GM20000 (cell line): ENCODE measurements around the gene GFOD2.

Source experiments
- DNase-seq: peaks from one replicate; pipeline ENCODE4 v3.0.0; 2012; ENCODE audit warnings: low spot score
- CTCF ChIP-seq: IDR thresholded peaks from 2 replicates; pipeline ENCODE4 v1.5.1; 2012; ENCODE audit warnings: mild to moderate bottlenecking, control low read depth; ENCODE audit errors: extremely low read depth, missing control alignments

GFOD2 gene

DNA sequence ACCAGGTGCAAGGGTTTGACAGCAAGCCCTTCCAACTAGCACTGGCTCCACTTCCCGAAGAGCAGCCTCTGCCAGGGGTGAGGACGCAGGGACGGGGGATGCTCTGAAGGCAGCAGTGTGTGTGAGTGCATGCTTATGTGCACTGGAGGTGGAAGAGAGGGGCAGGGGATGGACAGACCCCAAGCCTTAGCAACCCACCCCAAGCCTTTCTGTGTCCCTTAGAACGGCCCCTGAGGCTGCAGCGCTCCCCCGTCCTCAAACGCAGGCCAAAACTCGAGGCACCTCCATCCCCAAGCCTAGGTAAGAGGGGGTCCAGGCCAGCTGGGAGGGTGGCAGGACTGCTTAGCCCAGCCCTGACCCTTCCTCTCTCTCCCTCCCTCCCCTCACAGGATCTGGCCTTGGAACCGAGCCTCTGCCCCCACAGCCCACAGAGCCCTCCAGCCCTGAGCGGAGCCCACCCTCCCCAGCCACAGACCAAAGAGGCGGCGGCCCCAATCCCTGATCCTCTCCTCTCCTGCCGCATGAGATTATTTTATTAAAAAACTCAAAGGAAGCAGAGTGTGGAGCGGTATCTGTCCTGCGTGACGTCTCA is 62.0 kb downstream of the GFOD2 start:
- no peak for DNase-seq
- no peak for TF ChIP-seq CTCF

DNA sequence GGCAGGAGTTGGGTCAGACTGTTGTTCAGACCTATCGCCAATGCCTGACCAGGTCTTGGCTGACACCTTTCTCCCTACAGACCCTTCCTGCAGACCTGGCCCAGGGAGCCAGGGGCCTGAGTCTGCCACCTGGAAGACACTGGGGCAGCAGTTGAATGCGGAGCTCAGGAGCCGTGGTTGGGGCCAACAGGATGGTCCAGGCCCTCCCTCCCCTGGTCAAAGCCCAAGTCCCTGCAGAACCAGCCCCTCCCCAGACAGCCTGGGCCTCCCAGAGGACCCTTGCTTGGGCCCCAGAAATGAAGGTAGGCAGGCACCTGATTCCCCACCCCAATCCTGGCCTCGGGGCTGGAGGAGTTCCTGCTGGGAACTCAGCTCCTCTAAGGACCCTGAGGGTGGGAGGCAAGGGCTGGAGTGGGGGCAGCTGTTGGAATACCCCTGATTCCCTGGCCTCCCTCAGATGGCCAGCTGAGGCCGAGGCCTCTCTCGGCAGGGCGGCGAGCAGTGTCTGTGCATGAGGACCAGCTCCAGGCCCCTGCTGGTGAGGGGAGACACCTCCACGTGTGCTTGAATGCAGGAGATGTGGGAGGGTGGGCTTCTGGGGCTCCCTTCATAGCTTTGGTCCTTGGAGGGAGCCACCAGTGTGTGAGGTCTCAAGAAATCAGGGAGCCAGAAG is 62.6 kb downstream of the GFOD2 start:
- no peak for TF ChIP-seq CTCF

GRCh38 chr16:67655363-67655762 is 63.8 kb downstream of the GFOD2 start:
- TF ChIP-seq CTCF = no peak
- DNase-seq = no peak

More for the DNA sequence above, 62.6 kb downstream of the GFOD2 start:
- DNase-seq = no peak

DNA sequence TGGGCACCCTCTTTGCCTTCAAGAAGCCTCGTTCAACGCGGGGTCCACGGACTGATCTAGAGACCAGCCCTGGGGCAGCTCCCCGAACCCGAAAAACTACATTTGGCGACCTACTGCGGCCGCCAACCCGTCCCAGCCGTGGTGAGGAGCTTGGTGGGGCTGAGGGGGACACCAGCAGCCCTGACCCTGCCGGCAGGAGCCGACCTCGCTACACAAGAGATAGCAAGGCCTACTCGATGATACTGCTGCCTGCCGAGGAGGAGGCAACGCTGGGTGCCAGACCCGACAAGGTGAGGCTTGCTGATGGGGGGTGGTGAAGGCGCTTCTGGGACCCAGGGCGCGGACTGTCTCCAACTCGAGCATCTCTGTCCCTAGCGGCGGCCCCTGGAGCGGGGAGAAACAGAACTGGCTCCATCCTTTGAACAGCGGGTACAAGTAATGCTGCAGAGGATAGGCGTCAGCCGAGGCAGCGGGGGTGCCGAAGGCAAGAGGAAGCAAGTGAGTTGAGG is 64.7 kb downstream of the GFOD2 start:
- no peak for TF ChIP-seq CTCF
- no peak for DNase-seq

DNA sequence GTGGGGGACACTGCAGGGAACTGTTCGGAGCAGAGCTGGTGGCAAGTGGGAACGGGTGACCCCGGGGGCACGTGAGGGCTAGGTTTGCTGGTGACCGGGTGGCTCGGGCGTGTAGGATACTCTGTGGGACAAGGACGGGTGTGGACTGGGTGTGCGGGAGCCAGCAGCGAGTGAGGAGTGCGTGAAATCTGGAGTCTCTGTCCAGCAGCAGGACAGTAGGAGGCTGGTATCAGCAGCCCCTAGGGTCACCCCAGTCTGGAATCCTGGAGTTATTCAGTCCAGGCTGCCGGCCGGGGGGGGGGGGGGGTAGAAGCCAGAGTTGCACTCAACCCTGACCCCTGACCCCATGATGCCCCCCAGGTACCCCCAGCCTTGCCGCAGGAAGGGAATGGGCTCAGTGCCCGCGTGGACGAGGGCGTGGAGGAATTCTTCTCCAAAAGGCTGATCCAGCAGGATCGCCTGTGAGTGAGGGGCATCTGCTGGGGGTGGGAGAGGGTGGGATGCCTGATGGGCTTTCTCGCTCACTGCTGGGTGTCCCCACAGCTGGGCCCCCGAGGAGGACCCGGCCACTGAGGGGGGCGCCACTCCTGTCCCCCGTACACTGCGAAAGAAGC is 65.2 kb downstream of the GFOD2 start:
- peak; percentile 53 for DNase-seq
- TF ChIP-seq CTCF = no peak

DNA sequence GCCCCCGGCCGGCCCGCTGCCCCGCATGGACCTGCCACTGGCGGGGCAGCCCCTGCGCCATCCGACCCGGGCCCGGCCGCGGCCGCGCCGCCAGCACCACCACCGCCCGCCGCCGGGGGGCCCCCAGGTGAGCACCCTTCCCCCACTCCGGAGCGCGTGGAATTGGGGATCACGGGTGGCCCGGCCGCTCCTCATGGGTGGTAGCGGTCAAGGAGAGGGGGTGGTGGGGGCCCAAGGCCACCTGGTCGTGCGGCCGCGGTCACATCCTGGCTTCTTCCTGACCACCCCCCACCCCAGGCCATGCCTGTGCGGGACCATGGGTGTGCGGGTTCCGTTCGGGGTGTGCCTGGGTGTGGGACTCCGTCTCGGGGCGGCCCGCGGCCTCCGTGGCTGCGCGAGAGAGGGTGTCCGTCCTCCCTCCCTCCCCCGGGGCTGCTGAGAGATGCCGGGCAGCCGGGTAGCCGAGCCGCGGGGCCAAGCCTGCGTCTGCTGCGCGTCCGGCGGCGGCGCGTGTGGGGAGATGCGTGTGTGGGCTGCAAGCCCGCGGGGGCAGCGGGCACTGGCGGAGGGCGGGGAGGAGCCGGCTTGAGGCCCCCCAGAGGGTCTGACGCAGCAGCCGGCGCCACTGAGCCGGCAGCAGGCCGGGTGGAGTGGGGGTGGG is 65.9 kb downstream of the GFOD2 start:
- DNase-seq = peak; percentile 42
- no peak for TF ChIP-seq CTCF
